Left cardiac atrium (tissue), 4 donors: ENCODE data around the gene RSPO3. TPM values are rescaled to one million over a fixed set of nuclear protein-coding genes. Genes with fewer than 3 reads are reported as not detected.
"Not testable (repeated sequence)": the region's sequence is repeated elsewhere in the genome, so short reads cannot be mapped to it uniquely, and the experiment has no call there.

Source experiments
- ATAC-seq, 2 donors: fragments of 200-7000 bp; cut with Tn5 transposase; one replicate each; pipeline ENCODE4 v1.9.1; 2020; ENCODE audit warnings: mild to moderate bottlenecking in 2 of 2, moderate library complexity in 2 of 2
- DNase-seq: peaks from one replicate; pipeline ENCODE4 v3.0.0-alpha.2; 2020
- intact Hi-C, 2 donors: fragments of 100-400 bp; cut with DNase I; formaldehyde crosslinking; loops; one replicate each; pipeline versions ENCODE4 v1.14.1 to v1.15.1; 2022 to 2023
- total RNA-seq, 2 donors: library from RNA; stranded (reverse); fragmentation: NEBNext Ultra II Directional; extraction: Animal tissue kit (Norgen Biotek cat#: 25700); gene quantifications; one replicate each; pipeline ENCODE4 v1.2.1, GENCODE V29; 2021
- donor health status: DM: no; HTN: yes; CAD: no.
- donor health status: DM: no; HTN: yes; CAD: no; lungs with severe emphysema.
- donor health status: DM: yes; HTN: yes; CAD: no.
- donor health status: Dilated cardiomyopathy.

Gene RSPO3
- total RNA-seq, 2 donors from 2014 or later: 0.94 to 1.9 TPM

GRCh38 chr6:127190552-127190951 lies 72.1 kb downstream of the RSPO3 start:
- DNase-seq (no peak), ATAC-seq (no peak)
- intact Hi-C loops: no loop called here

- DNase-seq (no peak), ATAC-seq (peak; percentile 41 to 80)
- intact Hi-C loops: no loop called here
These were observed 73.2 kb downstream of the RSPO3 start for GRCh38 chr6:127191716-127192115.

- no peak for DNase-seq
- intact Hi-C loops: no loop called here
- ATAC-seq: peak; percentile 46 to 76
These were observed 74.6 kb downstream of the RSPO3 start for GRCh38 chr6:127192911-127193541.

GRCh38 chr6:127195833-127196232 lies 77.4 kb downstream of the RSPO3 start:
- DNase-seq: no peak
- intact Hi-C loops: no loop called here
- ATAC-seq: peak in 1 of 2 donors; percentile 55

GRCh38 chr6:127198549-127198948 lies 80.1 kb downstream of the RSPO3 start:
- ATAC-seq: peak; percentile 59
- no peak for DNase-seq
- intact Hi-C loops: no loop called here

GRCh38 chr6:127199470-127199869 lies 81.0 kb downstream of the RSPO3 start:
- no peak for ATAC-seq
- intact Hi-C loops: no loop called here
- no peak for DNase-seq

GRCh38 chr6:127200114-127200513 lies 81.6 kb downstream of the RSPO3 start:
- DNase-seq (no peak), ATAC-seq (no peak)
- intact Hi-C loops: no loop called here

GRCh38 chr6:127201321-127201720 lies 82.8 kb downstream of the RSPO3 start:
- ATAC-seq (peak in 1 of 2 donors; percentile 31), DNase-seq (no peak)
- intact Hi-C loops: no loop called here

GRCh38 chr6:127202676-127203075 lies 84.2 kb downstream of the RSPO3 start:
- intact Hi-C loops: no loop called here
- DNase-seq: no peak
- no peak for ATAC-seq

GRCh38 chr6:127204281-127204680 lies 85.8 kb downstream of the RSPO3 start:
- ATAC-seq (no peak), DNase-seq (no peak)
- intact Hi-C loops: no loop called here

- intact Hi-C loops: no loop called here
- DNase-seq (no peak), ATAC-seq (no peak)
These were observed 86.6 kb downstream of the RSPO3 start for GRCh38 chr6:127205036-127205435.

GRCh38 chr6:127206531-127207095 lies 88.1 kb downstream of the RSPO3 start:
- no peak for ATAC-seq
- no peak for DNase-seq
- intact Hi-C loops: no loop called here

GRCh38 chr6:127207591-127208120 lies 89.2 kb downstream of the RSPO3 start:
- no peak for DNase-seq
- ATAC-seq: no peak
- intact Hi-C loops: no loop called here

GRCh38 chr6:127210725-127211124 lies 92.3 kb downstream of the RSPO3 start:
- intact Hi-C loops: no loop called here
- DNase-seq: no peak
- no peak for ATAC-seq

GRCh38 chr6:127212376-127212775 lies 93.9 kb downstream of the RSPO3 start:
- intact Hi-C loops: no loop called here
- no peak for DNase-seq
- no peak for ATAC-seq

- DNase-seq, intact Hi-C loops, ATAC-seq: not testable (repeated sequence)
These were observed 95.6 kb downstream of the RSPO3 start for GRCh38 chr6:127214032-127214431.

- DNase-seq, ATAC-seq, intact Hi-C loops: not testable (repeated sequence)
These were observed 96.1 kb downstream of the RSPO3 start for GRCh38 chr6:127214531-127214930.

GRCh38 chr6:127215931-127216330 lies 97.5 kb downstream of the RSPO3 start:
- intact Hi-C loops: no loop called here
- DNase-seq (no peak), ATAC-seq (no peak)

- DNase-seq (no peak), ATAC-seq (no peak)
- intact Hi-C loops: no loop called here
These were observed 98.6 kb downstream of the RSPO3 start for GRCh38 chr6:127216810-127217789.

GRCh38 chr6:127219869-127220268 lies 101.4 kb downstream of the RSPO3 start:
- intact Hi-C loops: no loop called here
- ATAC-seq: peak in 1 of 2 donors; percentile 27

More at GRCh38 chr6:127219869-127220268, 101.4 kb downstream of the RSPO3 start:
- no peak for DNase-seq
